K562 (cell line): ENCODE data around the gene DAPK1. TPM values are rescaled to one million over a fixed set of nuclear protein-coding genes. Genes with fewer than 3 reads are reported as not detected.

Experiments used
- CHAMP1 ChIP-seq: fragments of 450-650 bp; IDR thresholded peaks from 2 replicates; pipeline ENCODE4 v1.6.1; 2016; ENCODE audit warnings: mild to moderate bottlenecking
- CXXC5 ChIP-seq: fragments of 250-450 bp; sonication (Bioruptor Pico); IDR thresholded peaks from 2 replicates; pipeline ENCODE4 v1.8.0; 2022; ENCODE audit warnings: inconsistent platforms, mild to moderate bottlenecking, moderate library complexity
- FOXM1 ChIP-seq, 2 experiments: fragments of 450-650 bp in 1 of 2; sonication (generic) in 1 of 2; formaldehyde crosslinking in 1 of 2; IDR thresholded peaks; 2 replicates each; pipeline versions ENCODE4 v1.6.1 to v1.9.0; 2017 to 2022; ENCODE audit warnings: low read depth in 2 of 2, mild to moderate bottlenecking in 2 of 2, missing genetic modification reagents in 1 of 2, moderate library complexity in 1 of 2
- GTF2F1 ChIP-seq: IDR thresholded peaks from 2 replicates; pipeline ENCODE4 v1.6.1; 2011; ENCODE audit warnings: low read depth, low read length, improper control_type of control experiment
- HNRNPH1 ChIP-seq: fragments of 200-400 bp; formaldehyde crosslinking; optimal IDR thresholded peaks from 2 replicates; pipeline ENCODE3; 2017; ENCODE audit warnings: low read depth, mild to moderate bottlenecking, low read length, moderate library complexity
- KLF10 ChIP-seq: fragments of 250-450 bp; sonication (Bioruptor Pico); IDR thresholded peaks from 2 replicates; pipeline ENCODE4 v1.6.1; 2021; ENCODE audit warnings: matching md5 sums
- MNT ChIP-seq, 2 experiments: fragments of 450-650 bp; conservative IDR thresholded peaks; 2 replicates each; pipeline ENCODE4 v1.6.1; 2017; ENCODE audit warnings: mild to moderate bottlenecking in 2 of 2, moderate library complexity in 2 of 2
- MYC ChIP-seq, 2 experiments: fragments of 250-450 bp in 1 of 2; sonication (Bioruptor Pico) in 1 of 2; IDR thresholded peaks; 2 replicates each; pipeline versions ENCODE4 v1.5.1 to v1.6.1; 2012 to 2021; ENCODE audit warnings: low read depth in 2 of 2, borderline replicate concordance in 1 of 2, improper control_type of control experiment in 1 of 2, low read length in 1 of 2, mild to moderate bottlenecking in 1 of 2, moderate library complexity in 1 of 2
- POLR2H ChIP-seq: IDR thresholded peaks from 2 replicates; pipeline ENCODE4 v1.6.1; 2016; ENCODE audit warnings: missing genetic modification characterization, low read depth, mild to moderate bottlenecking, control low read depth, missing compliant biosample characterization, moderate library complexity
- PURB ChIP-seq: sonication (generic); formaldehyde crosslinking; IDR thresholded peaks from 2 replicates; pipeline ENCODE4 v1.9.0; 2021; ENCODE audit warnings: low read depth, mild to moderate bottlenecking, missing genetic modification reagents
- SNRNP70 ChIP-seq: fragments of 200-400 bp; formaldehyde crosslinking; optimal IDR thresholded peaks from 2 replicates; pipeline ENCODE3; 2017; ENCODE audit warnings: low read depth, low read length
- SRSF3 ChIP-seq: fragments of 200-400 bp; formaldehyde crosslinking; IDR thresholded peaks from 2 replicates; pipeline ENCODE4 v1.6.1; 2016; ENCODE audit warnings: mild to moderate bottlenecking, low read length, moderate library complexity; ENCODE audit not compliant: insufficient read depth
- ZNF175 ChIP-seq: fragments of 200-800 bp; sonication (Bioruptor generic); IDR thresholded peaks from 2 replicates; pipeline ENCODE4 v1.6.1; 2016; ENCODE audit warnings: low read depth, mild to moderate bottlenecking, missing genetic modification characterization, missing compliant biosample characterization
- ZNF263 ChIP-seq: sonication (generic); formaldehyde crosslinking; IDR thresholded peaks from 2 replicates; pipeline ENCODE4 v1.8.0; 2022; ENCODE audit warnings: mild to moderate bottlenecking, missing genetic modification reagents, borderline replicate concordance
- ZNF518B ChIP-seq: fragments of 250-450 bp; sonication (Bioruptor Pico); IDR thresholded peaks from 2 replicates; pipeline ENCODE4 v1.5.0; 2021; ENCODE audit warnings: mild to moderate bottlenecking, moderate library complexity
- ZNF655 ChIP-seq: fragments of 250-450 bp; sonication (Bioruptor Pico); IDR thresholded peaks from 2 replicates; pipeline ENCODE4 v1.5.0; 2021
- ZNF77 ChIP-seq: fragments of 250-450 bp; sonication (Bioruptor Pico); IDR thresholded peaks from 2 replicates; pipeline ENCODE4 v1.5.0; 2020
- polyA plus RNA-seq, 8 experiments: library from polyadenylated mRNA; depleted of rRNA in 4 of 8; stranded (reverse) in 5 of 8; unstranded in 3 of 8; fragments of >200 nt; fragmentation: Nextera tagmentation in 2 of 8; fragmentation: Illumina TruSeq in 1 of 8; extraction: Ambion mirVana in 2 of 8; extraction: Trizol in 1 of 8; gene quantifications; 2 replicates each; pipeline versions ENCODE4 v1.2.1 to v1.2.3, GENCODE V29; 2011 to 2014; ENCODE audit warnings: inconsistent platforms in 1 of 8, missing spikeins in 1 of 8
- total RNA-seq, 7 experiments: library from RNA; depleted of rRNA in 6 of 7; stranded (reverse); fragments of >200 nt in 6 of 7; fragmentation: Illumina TruSeq in 2 of 7; extraction: Trizol in 2 of 7; gene quantifications; 2 replicates each; pipeline versions ENCODE4 v1.2.1 to v1.2.3, GENCODE V29; 2011 to 2021; ENCODE audit warnings: low replicate concordance in 1 of 7

The DAPK1 gene
- total and polyA plus RNA-seq, 9 of the 15 experiments (the other 6 are each of a cell fraction or from before 2014, with no cell fraction given) = 1.7 to 26.4 (median 15.8) TPM

GRCh38 chr9:87518702-87519335 is 21.2 kb downstream of the DAPK1 start (continued):
- peak in 1 of 2 experiments; percentile 69; a peak in 2 of 4 replicates for TF ChIP-seq MNT (conservative IDR thresholded peaks at IDR 0.05)
- no peak for TF ChIP-seq HNRNPH1
- no peak for TF ChIP-seq POLR2H (tag)
- TF ChIP-seq CXXC5 = peak; percentile 81
- TF ChIP-seq ZNF655 (CRISPR knock-in tag) = no peak
- TF ChIP-seq MYC (IDR thresholded peaks at IDR 0.05; ENCODE audit: low read depth, low read length) = peak; percentile 49; the same call in 1 of the 2 replicates
- no peak for TF ChIP-seq MYC (CRISPR knock-in tag; IDR thresholded peaks at IDR 0.05; ENCODE audit: borderline replicate concordance, low read depth)
- TF ChIP-seq KLF10 = no peak
- TF ChIP-seq GTF2F1 = no peak
- TF ChIP-seq ZNF175 (CRISPR knock-in tag) = no peak; the same call in 1 of the 2 replicates
- TF ChIP-seq ZNF77 = no peak
- peak; percentile 63; the same call in 1 of the 2 replicates for TF ChIP-seq ZNF263
- TF ChIP-seq ZNF518B (CRISPR knock-in tag) = no peak
- TF ChIP-seq SNRNP70 = no peak
- no peak for TF ChIP-seq PURB (CRISPR knock-in tag)
- no peak for TF ChIP-seq SRSF3
- 0 out of 2 replicates have a peak, but pooled peaks have one; percentile 43 for TF ChIP-seq CHAMP1
- peak; percentile 73 for TF ChIP-seq FOXM1 (IDR thresholded peaks at IDR 0.05; ENCODE audit: low read depth)
- no peak for TF ChIP-seq FOXM1 (CRISPR knock-in tag; IDR thresholded peaks at IDR 0.05; ENCODE audit: low read depth)
